Astrocyte (in vitro differentiated cells and primary cell): ENCODE measurements around the gene CALCB. TPM values are rescaled to one million over a fixed set of nuclear protein-coding genes. Genes with fewer than 3 reads are reported as not detected.

ENCODE experiments used
- DNase-seq: peaks from one replicate; pipeline ENCODE4 v3.0.0-alpha.2; 2010; ENCODE audit warnings: low read depth
- FAIRE-seq: peaks from 2 replicates; lab custom pipeline; 2011; peaks lifted over from hg19 to GRCh38; lab: Jason Lieb, UNC
- H2AFZ ChIP-seq: 2 replicates; pipeline ENCODE4 v1.6.0; 2012; ENCODE audit warnings: low read depth, low read length, inconsistent platforms
- H3K27ac ChIP-seq: 2 replicates; pipeline ENCODE4 v1.5.1; 2011; ENCODE audit warnings: low read depth, low read length, inconsistent platforms
- H3K27me3 ChIP-seq: 2 replicates; pipeline ENCODE4 v1.6.0; 2011; ENCODE audit warnings: low read length, inconsistent platforms; ENCODE audit not compliant: insufficient read depth
- H3K36me3 ChIP-seq: 2 replicates; pipeline ENCODE4 v1.5.1; 2011; ENCODE audit warnings: low read length, inconsistent platforms; ENCODE audit not compliant: insufficient read depth
- H3K4me1 ChIP-seq: 2 replicates; pipeline ENCODE4 v1.5.1; 2011; ENCODE audit warnings: low read length, inconsistent platforms; ENCODE audit not compliant: insufficient read depth
- H3K4me2 ChIP-seq: 2 replicates; pipeline ENCODE4 v1.6.0; 2012; ENCODE audit warnings: low read length, inconsistent platforms
- H3K4me3 ChIP-seq: 2 replicates; pipeline ENCODE4 v1.5.1; 2011; ENCODE audit warnings: low read depth, mild to moderate bottlenecking, low read length, inconsistent platforms; ENCODE audit not compliant: insufficient read depth
- H3K79me2 ChIP-seq: 2 replicates; pipeline ENCODE4 v1.6.0; 2012; ENCODE audit warnings: mild to moderate bottlenecking, low read length, inconsistent platforms; ENCODE audit not compliant: insufficient read depth
- H3K9ac ChIP-seq: 2 replicates; pipeline ENCODE4 v1.6.0; 2012; ENCODE audit warnings: mild to moderate bottlenecking, low read length, inconsistent platforms
- H3K9me3 ChIP-seq: 2 replicates; pipeline ENCODE4 v1.5.1; 2012; ENCODE audit warnings: low read depth, mild to moderate bottlenecking, low read length, inconsistent platforms; ENCODE audit not compliant: insufficient read depth
- H4K20me1 ChIP-seq: 2 replicates; pipeline ENCODE4 v1.6.0; 2012; ENCODE audit warnings: low read length, inconsistent platforms; ENCODE audit not compliant: insufficient read depth
- H3K27ac Mint-ChIP-seq: one replicate; pipeline ENCODE4 v1.8.0; 2021; ENCODE audit warnings: mild to moderate bottlenecking, mixed read lengths; ENCODE audit not compliant: unreplicated experiment
- H3K27me3 Mint-ChIP-seq: one replicate; pipeline ENCODE4 v1.8.0; 2021; ENCODE audit warnings: low read depth, mixed read lengths; ENCODE audit not compliant: unreplicated experiment
- H3K36me3 Mint-ChIP-seq: one replicate; pipeline ENCODE4 v1.8.0; 2021; ENCODE audit warnings: low read depth, mixed read lengths; ENCODE audit not compliant: unreplicated experiment
- H3K4me1 Mint-ChIP-seq: one replicate; pipeline ENCODE4 v1.8.0; 2021; ENCODE audit warnings: low read depth, mixed read lengths; ENCODE audit not compliant: unreplicated experiment
- H3K4me3 Mint-ChIP-seq: one replicate; pipeline ENCODE4 v1.8.0; 2021; ENCODE audit warnings: mild to moderate bottlenecking, moderate library complexity, mixed read lengths; ENCODE audit not compliant: unreplicated experiment
- H3K9me3 Mint-ChIP-seq: one replicate; pipeline ENCODE4 v1.8.0; 2021; ENCODE audit warnings: mild to moderate bottlenecking, mixed read lengths; ENCODE audit not compliant: unreplicated experiment
- CTCF ChIP-seq: IDR thresholded peaks from 2 replicates; pipeline ENCODE4 v1.5.1; 2011; ENCODE audit warnings: low read depth, mild to moderate bottlenecking, inconsistent platforms, low read length, moderate library complexity; ENCODE audit not compliant: insufficient read depth
- EZH2 ChIP-seq: IDR thresholded peaks from 2 replicates; pipeline ENCODE4 v1.6.1; 2012; ENCODE audit warnings: mild to moderate bottlenecking, low read length, inconsistent platforms; ENCODE audit not compliant: insufficient read depth
- total RNA-seq: library from RNA; stranded (reverse); gene quantifications from 2 replicates; pipeline ENCODE4 v1.2.1, GENCODE V29; 2021

The CALCB gene
- total RNA-seq, 1 donor from 2014 or later, result 0.61 TPM

- FAIRE-seq (no peak), DNase-seq (no peak)
- Mint-ChIP-seq H3K27me3 (peaks cover 33% of the 10 kb centered on the region), H3K36me3 (no peaks in the 10 kb centered on the region), H3K4me1 (peaks cover 5% of the 10 kb centered on the region), H3K4me3 (no peak overlapping the region), H3K9me3 (no peaks in the 10 kb centered on the region), H3K27ac (no peak overlapping the region)
- no peak overlapping the region for H3K4me2 ChIP-seq
- H3K27me3 ChIP-seq, result peaks cover 6% of the 10 kb centered on the region
- TF ChIP-seq EZH2, result no peak
- no peak for TF ChIP-seq CTCF
- H2AFZ ChIP-seq, result no peak overlapping the region
- H4K20me1 ChIP-seq, result no peaks in the 10 kb centered on the region
- H3K4me3 ChIP-seq, result no peak overlapping the region
- no peaks in the 10 kb centered on the region for H3K9me3 ChIP-seq
- H3K79me2 ChIP-seq, result no peaks in the 10 kb centered on the region
- no peaks in the 10 kb centered on the region for H3K36me3 ChIP-seq
- no peak overlapping the region for H3K27ac ChIP-seq
- peaks cover 4% of the 10 kb centered on the region for H3K4me1 ChIP-seq
- H3K9ac ChIP-seq, result no peak overlapping the region
These were observed 42.3 kb downstream of the CALCB start for GRCh38 chr11:15115686-15116085.

- Mint-ChIP-seq H3K4me1 (peaks cover 5% of the 10 kb centered on the region), H3K36me3 (no peaks in the 10 kb centered on the region), H3K27ac (no peak overlapping the region), H3K4me3 (no peak overlapping the region), H3K27me3 (peaks cover 28% of the 10 kb centered on the region), H3K9me3 (no peaks in the 10 kb centered on the region)
- Histone ChIP-seq H3K4me3 (no peak overlapping the region), H4K20me1 (no peaks in the 10 kb centered on the region), H2AFZ (no peak overlapping the region), H3K27ac (no peak overlapping the region), H3K36me3 (no peaks in the 10 kb centered on the region), H3K9ac (no peak overlapping the region), H3K27me3 (peaks cover 6% of the 10 kb centered on the region), H3K4me1 (peaks cover 4% of the 10 kb centered on the region), H3K9me3 (no peaks in the 10 kb centered on the region), H3K79me2 (no peaks in the 10 kb centered on the region), H3K4me2 (no peak overlapping the region)
- DNase-seq, result no peak
- no peak for FAIRE-seq
- no peak for TF ChIP-seq EZH2
- TF ChIP-seq CTCF, result no peak
These were observed 44.4 kb downstream of the CALCB start for GRCh38 chr11:15117751-15118150.

DNA sequence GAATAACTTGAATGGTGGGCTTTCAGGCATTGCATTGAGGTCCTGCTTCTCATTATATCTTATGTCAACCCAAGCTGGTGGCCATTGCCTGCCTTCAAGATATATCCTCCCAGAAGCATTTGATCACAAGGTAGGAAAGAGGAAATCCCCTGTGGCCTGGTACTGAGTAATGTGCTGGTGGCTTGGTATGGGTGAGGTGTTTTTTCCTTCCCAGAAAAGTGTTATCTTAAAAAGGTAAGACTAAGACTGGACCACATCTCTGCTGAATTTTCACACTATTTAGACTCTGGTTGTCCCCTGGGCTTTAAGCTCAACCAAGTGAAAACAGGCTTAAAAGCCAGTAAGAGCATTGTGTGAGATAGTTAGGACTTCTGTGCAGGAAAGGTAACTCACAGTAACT, 45.0 kb downstream of the CALCB start:
- no peak overlapping the region for H3K4me3 Mint-ChIP-seq
- Histone ChIP-seq H3K4me1 (peaks cover 4% of the 10 kb centered on the region), H3K27ac (no peak overlapping the region), H3K4me2 (no peak overlapping the region), H3K36me3 (no peaks in the 10 kb centered on the region), H4K20me1 (no peaks in the 10 kb centered on the region), H3K27me3 (peaks cover 4% of the 10 kb centered on the region), H3K9ac (no peak overlapping the region), H3K79me2 (no peaks in the 10 kb centered on the region), H3K9me3 (no peaks in the 10 kb centered on the region), H3K4me3 (no peak overlapping the region), H2AFZ (no peak overlapping the region)
- H3K4me1 Mint-ChIP-seq, result peaks cover 11% of the 10 kb centered on the region
- no peak overlapping the region for H3K27ac Mint-ChIP-seq
- TF ChIP-seq CTCF (no peak), EZH2 (no peak)
- H3K9me3 Mint-ChIP-seq, result no peaks in the 10 kb centered on the region
- FAIRE-seq (no peak), DNase-seq (no peak)
- H3K36me3 Mint-ChIP-seq, result no peaks in the 10 kb centered on the region
- H3K27me3 Mint-ChIP-seq, result peaks cover 23% of the 10 kb centered on the region
